Caco-2 (cell line): Measurements from ENCODE around the gene HTR5A. TPM values are rescaled to one million over a fixed set of nuclear protein-coding genes. Genes with fewer than 3 reads are reported as not detected.

Experiments
- BruUV-seq: library from RNA; stranded (reverse); fragments of 400-500 nt; replicated peaks from 2 replicates; lab custom pipeline; 2021; lab: Mats Ljungman, UMichigan
- CTCF ChIA-PET: fragments of 300-600 bp; sonication (Branson Sonifier 250); formaldehyde crosslinking; loops from one replicate; lab custom pipeline; 2022; ENCODE audit warnings: antibody characterized with exemption; lab: Charles Lee
- POLR2A ChIA-PET: fragments of 300-600 bp; sonication (Branson Sonifier 250); formaldehyde crosslinking; loops from one replicate; lab custom pipeline; 2022; ENCODE audit warnings: antibody characterized with exemption; lab: Charles Lee
- DNase-seq, 2 experiments: peaks; one replicate each; pipeline versions ENCODE4 v3.0.0 to v3.0.0-alpha.2; 2020 to 2022
- H3K27me3 ChIP-seq: replicated peaks from 2 replicates; pipeline ENCODE4 v1.6.0; 2011; ENCODE audit warnings: low read length; ENCODE audit not compliant: control insufficient read depth, insufficient read depth
- H3K36me3 ChIP-seq: 2 replicates; pipeline ENCODE4 v1.5.1; 2011; ENCODE audit warnings: low read length; ENCODE audit not compliant: control insufficient read depth, insufficient read depth
- H3K4me1 ChIP-seq: fragments of 250-450 bp; sonication (Bioruptor Pico); 2 replicates; pipeline ENCODE4 v1.5.1; 2020; ENCODE audit warnings: mild to moderate bottlenecking
- H3K4me3 ChIP-seq: 2 replicates; pipeline ENCODE4 v1.5.1; 2011; ENCODE audit warnings: low read depth, mild to moderate bottlenecking, control low read depth, low read length
- H3K9me3 ChIP-seq: fragments of 250-450 bp; sonication (Bioruptor Pico); 2 replicates; pipeline ENCODE4 v1.5.1; 2020; ENCODE audit warnings: mild to moderate bottlenecking, moderate library complexity
- H3K27ac Mint-ChIP-seq: one replicate; pipeline ENCODE4 v1.8.0; 2022; ENCODE audit warnings: mixed read lengths; ENCODE audit not compliant: unreplicated experiment
- H3K27me3 Mint-ChIP-seq: one replicate; pipeline ENCODE4 v1.8.0; 2022; ENCODE audit warnings: mixed read lengths; ENCODE audit not compliant: insufficient read depth, unreplicated experiment
- H3K36me3 Mint-ChIP-seq: one replicate; pipeline ENCODE4 v1.8.0; 2022; ENCODE audit warnings: mild to moderate bottlenecking, mixed read lengths; ENCODE audit not compliant: insufficient read depth, unreplicated experiment
- H3K4me1 Mint-ChIP-seq: one replicate; pipeline ENCODE4 v1.8.0; 2022; ENCODE audit warnings: low read depth, mixed read lengths; ENCODE audit not compliant: unreplicated experiment
- H3K4me3 Mint-ChIP-seq: one replicate; pipeline ENCODE4 v1.8.0; 2022; ENCODE audit warnings: mild to moderate bottlenecking, moderate library complexity, mixed read lengths; ENCODE audit not compliant: unreplicated experiment
- H3K9me3 Mint-ChIP-seq: one replicate; pipeline ENCODE4 v1.8.0; 2022; ENCODE audit warnings: mixed read lengths; ENCODE audit not compliant: unreplicated experiment
- intact Hi-C: fragments of 100-400 bp; cut with micrococcal nuclease; formaldehyde crosslinking; loops from one replicate; pipeline ENCODE4 v1.10.0; 2022; ENCODE audit not compliant: unreplicated experiment
- total RNA-seq: library from RNA; stranded (reverse); gene quantifications from 2 replicates; pipeline ENCODE4 v1.2.3, GENCODE V29; 2022
- TF ChIP-seq, protein P1 (sequence below), 2 experiments: fragments of 200-600 bp in 1 of 2; IDR thresholded peaks; 1 replicate in 1 of 2; 2 replicates in 1 of 2; pipeline versions ENCODE4 v1.5.1 to v1.8.0; 2011 to 2022; ENCODE audit warnings: antibody characterized with exemption in 1 of 2, control low read depth in 1 of 2, inconsistent platforms in 1 of 2, low read depth in 1 of 2, low read length in 1 of 2, mild to moderate bottlenecking in 1 of 2, moderate library complexity in 1 of 2; ENCODE audit not compliant: insufficient read depth in 1 of 2, severe bottlenecking in 1 of 2, unreplicated experiment in 1 of 2

HTR5A gene
- total RNA-seq, 1 experiment from 2014 or later = not detected

- no peaks in the 10 kb centered on the region for H3K36me3 Mint-ChIP-seq
- H3K4me1 ChIP-seq = no peaks in the 10 kb centered on the region
- POLR2A ChIA-PET = no interaction called here
- H3K27me3 ChIP-seq = no peaks in the 10 kb centered on the region
- BruUV-seq = no TSS peak
- peaks cover 19% of the 10 kb centered on the region for H3K27me3 Mint-ChIP-seq
- H3K27ac Mint-ChIP-seq = no peak overlapping the region
- TF ChIP-seq, protein P1, sequence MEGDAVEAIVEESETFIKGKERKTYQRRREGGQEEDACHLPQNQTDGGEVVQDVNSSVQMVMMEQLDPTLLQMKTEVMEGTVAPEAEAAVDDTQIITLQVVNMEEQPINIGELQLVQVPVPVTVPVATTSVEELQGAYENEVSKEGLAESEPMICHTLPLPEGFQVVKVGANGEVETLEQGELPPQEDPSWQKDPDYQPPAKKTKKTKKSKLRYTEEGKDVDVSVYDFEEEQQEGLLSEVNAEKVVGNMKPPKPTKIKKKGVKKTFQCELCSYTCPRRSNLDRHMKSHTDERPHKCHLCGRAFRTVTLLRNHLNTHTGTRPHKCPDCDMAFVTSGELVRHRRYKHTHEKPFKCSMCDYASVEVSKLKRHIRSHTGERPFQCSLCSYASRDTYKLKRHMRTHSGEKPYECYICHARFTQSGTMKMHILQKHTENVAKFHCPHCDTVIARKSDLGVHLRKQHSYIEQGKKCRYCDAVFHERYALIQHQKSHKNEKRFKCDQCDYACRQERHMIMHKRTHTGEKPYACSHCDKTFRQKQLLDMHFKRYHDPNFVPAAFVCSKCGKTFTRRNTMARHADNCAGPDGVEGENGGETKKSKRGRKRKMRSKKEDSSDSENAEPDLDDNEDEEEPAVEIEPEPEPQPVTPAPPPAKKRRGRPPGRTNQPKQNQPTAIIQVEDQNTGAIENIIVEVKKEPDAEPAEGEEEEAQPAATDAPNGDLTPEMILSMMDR (IDR thresholded peaks at IDR 0.05; ENCODE audit: insufficient read depth in 1 of 2, low read depth in 1 of 2, low read length in 1 of 2, severe bottlenecking in 1 of 2, unreplicated experiment in 1 of 2) = no peak
- DNase-seq = no peak
- H3K4me1 Mint-ChIP-seq = no peaks in the 10 kb centered on the region
- H3K9me3 ChIP-seq = no peaks in the 10 kb centered on the region
- no peak overlapping the region for H3K4me3 ChIP-seq
- H3K4me3 Mint-ChIP-seq = no peak overlapping the region
- intact Hi-C loops = no loop called here
- H3K9me3 Mint-ChIP-seq = no peaks in the 10 kb centered on the region
- CTCF ChIA-PET = no interaction called here
- no peaks in the 10 kb centered on the region for H3K36me3 ChIP-seq
These were observed 1.9 kb downstream of the HTR5A start for GRCh38 chr7:155071916-155072571.

DNA sequence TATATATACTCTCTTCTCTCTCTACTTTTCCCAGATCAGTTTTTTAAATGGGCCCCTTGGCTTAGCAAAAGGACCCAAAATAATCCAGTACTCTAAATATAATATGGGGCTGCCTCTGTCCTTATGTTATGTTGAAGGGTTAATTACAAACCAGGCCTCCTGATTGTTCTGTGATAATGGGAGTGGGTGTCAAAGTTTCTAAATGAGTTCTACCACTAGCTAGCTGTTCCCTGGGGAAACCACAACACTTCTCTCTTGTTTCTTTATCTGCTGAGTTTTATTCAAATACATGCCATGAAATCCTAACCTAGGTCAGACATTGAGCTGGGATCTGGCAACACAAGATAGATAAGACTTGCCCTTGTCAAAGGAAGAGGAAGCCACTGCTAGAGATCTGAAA lies 3.8 kb downstream of the HTR5A start:
- TF ChIP-seq, protein P1 (IDR thresholded peaks at IDR 0.05; ENCODE audit: insufficient read depth in 1 of 2, low read depth in 1 of 2, low read length in 1 of 2, severe bottlenecking in 1 of 2, unreplicated experiment in 1 of 2) = no peak
- CTCF ChIA-PET = no interaction called here
- H3K27me3 ChIP-seq = no peaks in the 10 kb centered on the region
- Mint-ChIP-seq H3K27me3 (peaks cover 21% of the 10 kb centered on the region), H3K4me1 (no peaks in the 10 kb centered on the region), H3K27ac (no peak overlapping the region), H3K4me3 (no peak overlapping the region), H3K9me3 (no peaks in the 10 kb centered on the region), H3K36me3 (no peaks in the 10 kb centered on the region)
- intact Hi-C loops = no loop called here
- H3K9me3 ChIP-seq = no peaks in the 10 kb centered on the region
- no TSS peak for BruUV-seq
- POLR2A ChIA-PET = no interaction called here
- no peak overlapping the region for H3K4me3 ChIP-seq
- no peaks in the 10 kb centered on the region for H3K36me3 ChIP-seq
- DNase-seq = no peak
- no peaks in the 10 kb centered on the region for H3K4me1 ChIP-seq

GRCh38 chr7:155084021-155084420 lies 13.9 kb downstream of the HTR5A start:
- H3K27me3 ChIP-seq = no peaks in the 10 kb centered on the region
- TF ChIP-seq, protein P1 (IDR thresholded peaks at IDR 0.05; ENCODE audit: insufficient read depth in 1 of 2, low read depth in 1 of 2, low read length in 1 of 2, severe bottlenecking in 1 of 2, unreplicated experiment in 1 of 2) = no peak
- Mint-ChIP-seq H3K27ac (no peak overlapping the region), H3K27me3 (peaks cover 10% of the 10 kb centered on the region), H3K9me3 (no peaks in the 10 kb centered on the region), H3K4me3 (no peak overlapping the region), H3K4me1 (no peaks in the 10 kb centered on the region), H3K36me3 (no peaks in the 10 kb centered on the region)
- no peak for DNase-seq
- ChIA-PET CTCF (no interaction called here), POLR2A (no interaction called here)
- H3K36me3 ChIP-seq = no peaks in the 10 kb centered on the region
- H3K4me1 ChIP-seq = no peaks in the 10 kb centered on the region
- H3K4me3 ChIP-seq = no peak overlapping the region
- intact Hi-C loops = no loop called here
- H3K9me3 ChIP-seq = no peaks in the 10 kb centered on the region
- no TSS peak for BruUV-seq
